Left cardiac atrium (tissue), 4 donors: ENCODE measurements around the gene IRF7. TPM values are rescaled to one million over a fixed set of nuclear protein-coding genes. Genes with fewer than 3 reads are reported as not detected.

Experiments used
- ATAC-seq, 2 donors: fragments of 200-7000 bp; cut with Tn5 transposase; one replicate each; pipeline ENCODE4 v1.9.1; 2020; ENCODE audit warnings: mild to moderate bottlenecking in 2 of 2, moderate library complexity in 2 of 2
- DNase-seq: peaks from one replicate; pipeline ENCODE4 v3.0.0-alpha.2; 2020
- intact Hi-C, 2 donors: fragments of 100-400 bp; cut with DNase I; formaldehyde crosslinking; loops; one replicate each; pipeline versions ENCODE4 v1.14.1 to v1.15.1; 2022 to 2023
- total RNA-seq, 2 donors: library from RNA; stranded (reverse); fragmentation: NEBNext Ultra II Directional; extraction: Animal tissue kit (Norgen Biotek cat#: 25700); gene quantifications; one replicate each; pipeline ENCODE4 v1.2.1, GENCODE V29; 2021
- donor health status: DM: no; HTN: yes; CAD: no.
- donor health status: DM: no; HTN: yes; CAD: no; lungs with severe emphysema.
- donor health status: DM: yes; HTN: yes; CAD: no.
- donor health status: Dilated cardiomyopathy.

IRF7 gene
- total RNA-seq, 2 donors from 2014 or later: 12.1 to 24.3 TPM

DNA sequence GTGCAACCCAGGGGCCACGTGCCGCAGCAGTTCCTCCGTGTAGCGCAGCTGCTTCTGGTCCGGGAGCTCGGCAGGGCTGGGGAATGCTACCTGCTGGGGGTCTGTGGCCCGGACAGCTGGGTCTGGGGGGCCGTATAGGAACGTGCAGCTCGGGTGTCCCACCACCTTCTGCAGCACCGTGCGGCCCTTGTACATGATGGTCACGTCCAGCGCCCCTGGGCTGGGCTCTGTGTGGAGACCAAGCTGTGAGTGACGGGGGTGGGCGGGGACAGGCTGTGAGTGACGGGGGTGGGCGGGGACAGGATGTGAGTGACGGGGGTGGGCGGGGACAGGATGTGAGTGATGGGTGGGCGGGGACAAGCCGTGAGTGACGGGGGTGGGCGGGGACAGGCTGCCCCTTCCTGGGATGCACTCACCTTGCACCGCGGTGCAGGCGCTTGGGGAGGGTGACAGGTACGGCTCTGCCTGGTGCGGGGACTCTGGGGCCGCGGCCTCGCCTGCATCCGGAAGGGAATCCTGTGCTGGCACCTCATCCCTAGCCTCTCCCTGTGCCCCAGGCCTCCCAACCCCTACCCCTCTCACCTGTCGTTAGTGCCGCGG is 2.3 kb downstream of the IRF7 start:
- ATAC-seq: peak; percentile 2 to 15

GRCh38 chr11:612961-613300 is 2.8 kb downstream of the IRF7 start:
- DNase-seq (no peak), ATAC-seq (no peak)
- intact Hi-C loops: loop anchor here (5.0 to 10.0 kb wide), 2 partner anchors 36 to 58 kb away; partner anchors contain the start of gene PHRF1 (in 1 of the 2)

More for the DNA sequence above, 2.3 kb downstream of the IRF7 start:
- intact Hi-C loops: loop anchor here (5.0 to 10.0 kb wide), 2 partner anchors 36 to 59 kb away; partner anchors contain the start of gene PHRF1 (in 1 of the 2)
- peak; percentile 69 for DNase-seq

DNA sequence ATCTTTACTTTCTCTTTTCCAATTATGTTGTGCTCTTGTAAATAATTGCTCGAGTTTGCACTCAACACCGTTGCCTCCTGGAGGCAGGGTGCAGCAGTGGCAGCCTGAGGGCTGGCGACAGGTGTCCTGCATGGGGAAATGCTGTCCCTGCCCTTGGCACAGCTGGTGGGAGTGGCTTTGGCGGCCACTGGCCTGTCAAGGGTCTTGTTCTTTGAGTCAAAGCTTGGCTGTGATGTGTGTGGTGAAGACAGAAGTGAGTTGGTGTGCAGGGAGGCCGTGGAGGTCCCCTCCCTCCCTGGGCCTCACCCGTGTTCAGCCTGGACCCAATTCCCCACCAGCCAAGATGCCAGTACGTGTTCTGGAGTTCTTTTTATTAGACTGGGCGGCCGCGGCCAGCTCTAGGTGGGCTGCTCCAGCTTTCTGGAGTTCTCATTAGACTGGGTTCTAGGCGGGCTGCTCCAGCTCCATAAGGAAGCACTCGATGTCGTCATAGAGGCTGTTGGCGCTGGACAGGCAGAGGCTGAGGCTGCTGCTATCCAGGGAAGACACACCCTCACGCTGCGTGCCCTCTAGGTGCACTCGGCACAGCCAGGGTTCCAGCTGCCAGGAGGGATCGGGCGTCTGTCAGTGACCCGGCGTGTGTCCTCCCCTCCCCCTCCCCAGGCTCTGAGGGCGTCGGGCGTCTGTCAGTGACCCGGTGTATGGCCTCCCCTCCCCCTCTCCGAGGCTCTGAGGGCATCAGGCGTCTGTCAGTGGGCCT is 3.4 kb downstream of the IRF7 start:
- DNase-seq (peak; percentile 33), ATAC-seq (no peak)
- intact Hi-C loops: loop anchor here (5.0 to 10.0 kb wide), 2 partner anchors 35 to 58 kb away; partner anchors contain the start of gene PHRF1 (in 1 of the 2)

- intact Hi-C loops: loop anchor here (5.0 to 10.0 kb wide), 2 partner anchors 34 to 56 kb away; partner anchors contain the start of gene PHRF1 (in 1 of the 2)
- DNase-seq (peak; percentile 33), ATAC-seq (no peak)
Observed at GRCh38 chr11:611001-611996, 4.5 kb downstream of the IRF7 start.

- no peak for ATAC-seq
Observed at GRCh38 chr11:610146-610801, 5.5 kb downstream of the IRF7 start.

GRCh38 chr11:609341-609811 is 6.4 kb downstream of the IRF7 start:
- ATAC-seq (no peak), DNase-seq (no peak)
- intact Hi-C loops: no loop called here

More at GRCh38 chr11:610146-610801, 5.5 kb downstream of the IRF7 start:
- DNase-seq: no peak
- intact Hi-C loops: loop anchor here (5.0 to 10.0 kb wide), 2 partner anchors 33 to 55 kb away; partner anchors contain the start of gene PHRF1 (in 1 of the 2)

DNA sequence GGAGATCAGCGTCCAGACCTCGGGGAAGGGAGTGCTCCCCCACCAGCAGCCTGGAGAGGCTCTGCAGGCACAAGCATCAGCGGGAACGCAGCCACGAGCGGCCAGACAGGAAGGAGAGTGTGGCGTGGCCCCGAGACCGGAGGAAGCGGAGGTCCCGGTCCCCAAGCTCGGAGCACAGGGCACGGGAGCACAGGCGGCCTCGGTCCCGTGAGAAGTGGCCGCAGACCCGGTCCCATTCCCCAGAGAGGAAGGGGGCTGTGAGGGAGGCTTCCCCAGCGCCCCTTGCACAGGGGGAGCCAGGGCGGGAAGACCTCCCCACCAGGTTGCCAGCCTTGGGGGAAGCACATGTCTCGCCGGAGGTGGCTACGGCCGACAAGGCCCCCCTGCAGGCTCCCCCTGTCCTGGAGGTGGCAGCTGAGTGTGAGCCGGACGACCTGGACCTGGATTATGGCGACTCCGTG is 6.9 kb downstream of the IRF7 start:
- ATAC-seq (no peak), DNase-seq (peak; percentile 50)
- intact Hi-C loops: no loop called here

DNA sequence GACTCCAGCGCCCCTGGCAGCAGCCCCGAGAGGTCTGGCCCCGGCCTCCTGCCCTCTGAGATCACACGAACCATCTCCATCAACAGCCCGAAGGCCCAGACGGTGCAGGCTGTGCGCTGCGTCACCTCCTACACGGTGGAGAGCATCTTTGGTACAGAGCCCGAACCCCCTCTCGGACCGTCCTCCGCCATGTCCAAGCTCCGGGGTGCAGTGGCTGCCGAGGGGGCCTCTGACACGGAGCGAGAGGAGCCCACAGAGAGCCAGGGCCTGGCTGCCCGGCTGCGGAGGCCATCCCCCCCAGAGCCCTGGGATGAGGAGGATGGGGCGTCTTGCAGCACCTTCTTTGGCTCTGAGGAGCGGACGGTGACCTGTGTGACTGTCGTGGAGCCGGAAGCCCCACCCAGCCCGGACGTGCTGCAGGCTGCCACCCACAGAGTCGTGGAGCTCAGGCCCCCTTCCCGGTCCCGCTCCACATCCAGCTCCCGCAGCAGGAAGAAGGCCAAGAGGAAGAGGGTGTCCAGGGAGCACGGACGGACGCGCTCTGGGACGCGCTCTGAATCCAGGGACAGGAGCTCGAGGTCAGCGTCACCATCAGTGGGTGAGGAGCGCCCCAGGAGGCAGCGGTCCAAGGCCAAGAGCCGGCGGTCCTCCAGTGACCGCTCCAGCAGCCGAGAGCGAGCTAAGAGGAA is 7.6 kb downstream of the IRF7 start:
- DNase-seq: no peak

DNA sequence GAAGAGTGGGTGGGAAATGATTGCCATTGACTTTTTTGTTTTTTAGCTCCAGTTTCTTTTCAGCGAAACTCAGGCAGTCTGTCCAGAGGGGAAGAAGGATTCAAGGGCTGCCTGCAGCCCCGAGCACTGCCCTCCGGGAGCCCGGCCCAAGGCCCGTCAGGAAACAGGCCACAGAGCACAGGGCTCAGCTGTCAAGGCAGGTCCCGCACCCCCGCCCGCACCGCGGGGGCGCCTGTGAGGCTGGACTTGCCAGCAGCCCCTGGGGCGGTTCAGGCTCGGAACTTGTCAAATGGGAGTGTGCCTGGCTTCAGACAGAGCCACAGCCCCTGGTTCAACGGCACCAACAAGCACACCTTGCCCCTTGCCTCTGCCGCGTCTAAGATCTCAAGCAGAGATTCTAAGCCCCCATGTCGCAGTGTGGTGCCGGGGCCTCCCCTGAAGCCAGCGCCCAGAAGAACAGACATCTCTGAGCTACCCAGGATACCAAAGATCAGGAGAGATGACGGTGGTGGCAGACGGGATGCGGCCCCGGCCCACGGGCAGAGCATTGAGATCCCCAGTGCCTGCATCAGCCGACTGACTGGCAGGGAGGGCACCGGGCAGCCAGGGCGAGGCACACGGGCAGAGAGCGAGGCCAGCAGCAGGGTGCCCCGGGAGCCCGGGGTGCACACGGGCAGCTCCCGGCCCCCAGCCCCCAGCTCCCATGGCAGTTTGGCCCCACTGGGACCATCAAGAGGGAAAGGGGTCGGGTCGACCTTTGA is 8.6 kb downstream of the IRF7 start:
- intact Hi-C loops: no loop called here
- no peak for DNase-seq

More for the DNA sequence above, 7.6 kb downstream of the IRF7 start:
- ATAC-seq: no peak
- intact Hi-C loops: no loop called here

GRCh38 chr11:606245-606644 is 9.5 kb downstream of the IRF7 start:
- peak; percentile 82 for DNase-seq
- ATAC-seq: peak; percentile 88 to 92
- intact Hi-C loops: no loop called here

More for the DNA sequence above, 8.6 kb downstream of the IRF7 start:
- no peak for ATAC-seq

GRCh38 chr11:605286-606129 is 10.2 kb downstream of the IRF7 start:
- ATAC-seq (peak in 1 of 2 donors; percentile 4), DNase-seq (no peak)
- intact Hi-C loops: no loop called here

DNA sequence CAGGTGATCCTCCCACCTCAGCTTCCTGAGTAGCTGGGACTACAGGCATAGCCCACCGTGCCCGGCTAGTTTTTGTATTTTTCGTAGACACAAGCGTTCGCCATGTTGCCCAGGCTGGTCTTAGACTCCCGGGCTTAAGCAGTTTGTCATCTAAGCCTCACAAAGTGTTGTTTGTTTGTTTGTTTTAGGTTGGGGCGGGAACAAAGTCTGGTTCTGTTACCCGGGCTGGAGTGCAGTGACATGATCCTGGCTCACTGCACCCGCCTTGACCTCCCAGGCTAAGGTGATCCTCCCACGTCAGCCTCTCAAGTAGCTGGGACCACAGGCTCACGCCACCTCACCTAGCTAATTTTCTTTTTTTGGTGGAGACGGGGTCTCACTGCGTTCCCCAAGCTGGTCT is 12.6 kb downstream of the IRF7 start:
- no peak for DNase-seq
- ATAC-seq: no peak
- intact Hi-C loops: no loop called here

GRCh38 chr11:601573-602245 is 14.0 kb downstream of the IRF7 start:
- intact Hi-C loops: no loop called here
- ATAC-seq (no peak), DNase-seq (no peak)

GRCh38 chr11:598005-598680 is 17.6 kb downstream of the IRF7 start:
- DNase-seq: no peak
- intact Hi-C loops: no loop called here
- ATAC-seq: peak in 1 of 2 donors; percentile 15

GRCh38 chr11:597166-597725 is 18.5 kb downstream of the IRF7 start:
- no peak for DNase-seq
- ATAC-seq: no peak
- intact Hi-C loops: no loop called here
